Activated CD8-positive, alpha-beta memory T cell treated with anti-CD3 and anti-CD28 coated beads, Interleukin-2, amount 10 ng/mL, durations not matched to agents 7 days and 5 days (primary cell): ENCODE measurements around the gene LYPLAL1. TPM values are rescaled to one million over a fixed set of nuclear protein-coding genes. Genes with fewer than 3 reads are reported as not detected.
A peak's percentile ranks its signal among the peaks of the same experiment; 100 is the strongest.

Experiments used
- ATAC-seq: fragments of 150-1000 bp; cut with Tn5 transposase; one replicate; pipeline ENCODE4 v1.10.0; 2021; ENCODE audit warnings: moderate library complexity
- CTCF ChIA-PET: fragments of 350-600 bp; sonication (Branson Sonifier 250); formaldehyde crosslinking; loops from one replicate; lab custom pipeline; 2021; ENCODE audit warnings: antibody characterized with exemption; lab: Charles Lee
- DNase-seq: peaks from one replicate; pipeline ENCODE4 v3.0.0-alpha.2; 2020
- H3K27ac Mint-ChIP-seq: one replicate; pipeline ENCODE4 v1.8.0; 2021; ENCODE audit warnings: mild to moderate bottlenecking, mixed read lengths
- H3K27me3 Mint-ChIP-seq: one replicate; pipeline ENCODE4 v1.8.0; 2021; ENCODE audit warnings: mixed read lengths
- H3K36me3 Mint-ChIP-seq: one replicate; pipeline ENCODE4 v1.8.0; 2021; ENCODE audit warnings: mild to moderate bottlenecking, mixed read lengths
- H3K4me1 Mint-ChIP-seq: one replicate; pipeline ENCODE4 v1.8.0; 2021; ENCODE audit warnings: mixed read lengths
- H3K4me3 Mint-ChIP-seq: one replicate; pipeline ENCODE4 v1.8.0; 2021; ENCODE audit warnings: mild to moderate bottlenecking, moderate library complexity, mixed read lengths
- H3K9me3 Mint-ChIP-seq: one replicate; pipeline ENCODE4 v1.8.0; 2022; ENCODE audit warnings: low read depth, mixed read lengths
- total RNA-seq, 2 experiments: library from RNA; stranded (reverse); gene quantifications; one replicate each; pipeline ENCODE4 v1.2.3, GENCODE V29; 2021

The LYPLAL1 gene
- 10 to 100 TPM; 16.7 to 17.7 TPM for total RNA-seq

- peak; percentile 90 for DNase-seq
- Mint-ChIP-seq H3K27me3 (no peaks in the 10 kb centered on the region), H3K27ac (peak within 1 kb of the TSS; percentile 96), H3K9me3 (no peaks in the 10 kb centered on the region), H3K4me1 (peaks cover 38% of the 10 kb centered on the region), H3K36me3 (peaks cover 7% of the 10 kb centered on the region), H3K4me3 (peak within 1 kb of the TSS; percentile 95)
- CTCF ChIA-PET, result interaction anchor here (0.6 to 1.8 kb wide), 4 partner anchors 13 to 889 kb away, joined by 3 to 4 read pairs (median 3); partner anchors contain the start of gene RRP15
- ATAC-seq, result peak; percentile 96
Measured at GRCh38 chr1:219173758-219174459, at the start of gene LYPLAL1. Gene LYPLAL1 (plus strand): TSS chr1:219173878. CDS start chr1:219173891, 13 bp downstream.

GRCh38 chr1:219124163-219124562 lies 49.5 kb upstream of the LYPLAL1 start:
- no peak for DNase-seq
- no peak overlapping the region for H3K4me3 Mint-ChIP-seq
- CTCF ChIA-PET, result no interaction called here
- H3K36me3 Mint-ChIP-seq, result no peaks in the 10 kb centered on the region
- H3K27ac Mint-ChIP-seq, result no peak overlapping the region
- no peaks in the 10 kb centered on the region for H3K27me3 Mint-ChIP-seq
- no peaks in the 10 kb centered on the region for H3K9me3 Mint-ChIP-seq
- H3K4me1 Mint-ChIP-seq, result no peaks in the 10 kb centered on the region
- no peak for ATAC-seq

- H3K9me3 Mint-ChIP-seq, result no peaks in the 10 kb centered on the region
- DNase-seq, result no peak
Measured at GRCh38 chr1:219125342-219125741, 48.3 kb upstream of the LYPLAL1 start.

GRCh38 chr1:219126377-219126776 lies 47.3 kb upstream of the LYPLAL1 start:
- H3K36me3 Mint-ChIP-seq, result no peaks in the 10 kb centered on the region
- ATAC-seq, result no peak
- no peak overlapping the region for H3K4me3 Mint-ChIP-seq
- no peak for DNase-seq
- H3K27ac Mint-ChIP-seq, result no peak overlapping the region
- H3K4me1 Mint-ChIP-seq, result no peaks in the 10 kb centered on the region
- CTCF ChIA-PET, result no interaction called here
- no peaks in the 10 kb centered on the region for H3K27me3 Mint-ChIP-seq
- no peaks in the 10 kb centered on the region for H3K9me3 Mint-ChIP-seq

More at GRCh38 chr1:219125342-219125741, 48.3 kb upstream of the LYPLAL1 start:
- H3K36me3 Mint-ChIP-seq, result no peaks in the 10 kb centered on the region
- CTCF ChIA-PET, result no interaction called here
- ATAC-seq, result no peak
- no peaks in the 10 kb centered on the region for H3K4me1 Mint-ChIP-seq
- H3K4me3 Mint-ChIP-seq, result no peak overlapping the region
- H3K27ac Mint-ChIP-seq, result no peak overlapping the region
- H3K27me3 Mint-ChIP-seq, result no peaks in the 10 kb centered on the region

GRCh38 chr1:219128957-219129356 lies 44.7 kb upstream of the LYPLAL1 start:
- Mint-ChIP-seq H3K36me3 (no peaks in the 10 kb centered on the region), H3K27me3 (peaks cover 2% of the 10 kb centered on the region), H3K9me3 (no peaks in the 10 kb centered on the region), H3K27ac (no peak overlapping the region), H3K4me1 (no peaks in the 10 kb centered on the region), H3K4me3 (no peak overlapping the region)
- ATAC-seq, result no peak
- no peak for DNase-seq
- CTCF ChIA-PET, result no interaction called here

- H3K27me3 Mint-ChIP-seq, result peaks cover 2% of the 10 kb centered on the region
- no peak for ATAC-seq
- no peaks in the 10 kb centered on the region for H3K36me3 Mint-ChIP-seq
Measured at GRCh38 chr1:219130366-219130935, 43.2 kb upstream of the LYPLAL1 start.

GRCh38 chr1:219132939-219133338 lies 40.7 kb upstream of the LYPLAL1 start:
- Mint-ChIP-seq H3K4me1 (no peaks in the 10 kb centered on the region), H3K36me3 (no peaks in the 10 kb centered on the region), H3K27ac (no peak overlapping the region), H3K27me3 (peaks cover 2% of the 10 kb centered on the region), H3K9me3 (no peaks in the 10 kb centered on the region), H3K4me3 (no peak overlapping the region)
- no peak for DNase-seq
- ATAC-seq, result no peak
- CTCF ChIA-PET, result no interaction called here

More at GRCh38 chr1:219130366-219130935, 43.2 kb upstream of the LYPLAL1 start:
- no peak overlapping the region for H3K27ac Mint-ChIP-seq
- no peak overlapping the region for H3K4me3 Mint-ChIP-seq
- H3K9me3 Mint-ChIP-seq, result no peaks in the 10 kb centered on the region
- DNase-seq, result no peak
- H3K4me1 Mint-ChIP-seq, result no peaks in the 10 kb centered on the region
- CTCF ChIA-PET, result no interaction called here

- no peaks in the 10 kb centered on the region for H3K4me1 Mint-ChIP-seq
- H3K9me3 Mint-ChIP-seq, result no peaks in the 10 kb centered on the region
- ATAC-seq (no peak), DNase-seq (no peak)
- no peak overlapping the region for H3K4me3 Mint-ChIP-seq
- H3K36me3 Mint-ChIP-seq, result no peaks in the 10 kb centered on the region
- CTCF ChIA-PET, result no interaction called here
- H3K27ac Mint-ChIP-seq, result no peak overlapping the region
- H3K27me3 Mint-ChIP-seq, result no peaks in the 10 kb centered on the region
Measured at GRCh38 chr1:219138747-219139146, 34.9 kb upstream of the LYPLAL1 start.

- H3K36me3 Mint-ChIP-seq, result no peaks in the 10 kb centered on the region
- H3K4me3 Mint-ChIP-seq, result no peak overlapping the region
- no peaks in the 10 kb centered on the region for H3K9me3 Mint-ChIP-seq
- peaks cover 3% of the 10 kb centered on the region for H3K27me3 Mint-ChIP-seq
- DNase-seq (no peak), ATAC-seq (no peak)
- CTCF ChIA-PET, result no interaction called here
- H3K27ac Mint-ChIP-seq, result no peak overlapping the region
- no peaks in the 10 kb centered on the region for H3K4me1 Mint-ChIP-seq
Measured at GRCh38 chr1:219140303-219140877, 33.3 kb upstream of the LYPLAL1 start.

- Mint-ChIP-seq H3K4me1 (no peaks in the 10 kb centered on the region), H3K36me3 (no peaks in the 10 kb centered on the region), H3K27me3 (peaks cover 3% of the 10 kb centered on the region), H3K27ac (no peak overlapping the region), H3K9me3 (no peaks in the 10 kb centered on the region), H3K4me3 (no peak overlapping the region)
- no peak for DNase-seq
- CTCF ChIA-PET, result no interaction called here
- ATAC-seq, result no peak
Measured at GRCh38 chr1:219143735-219144134, 29.9 kb upstream of the LYPLAL1 start.

GRCh38 chr1:219144658-219145315 lies 28.9 kb upstream of the LYPLAL1 start:
- no peaks in the 10 kb centered on the region for H3K4me1 Mint-ChIP-seq
- no peak overlapping the region for H3K4me3 Mint-ChIP-seq
- no peaks in the 10 kb centered on the region for H3K9me3 Mint-ChIP-seq
- ATAC-seq, result no peak
- no peak for DNase-seq
- no peak overlapping the region for H3K27ac Mint-ChIP-seq
- peaks cover 3% of the 10 kb centered on the region for H3K27me3 Mint-ChIP-seq
- H3K36me3 Mint-ChIP-seq, result no peaks in the 10 kb centered on the region
- CTCF ChIA-PET, result no interaction called here

- CTCF ChIA-PET, result no interaction called here
- Mint-ChIP-seq H3K27ac (no peak overlapping the region), H3K27me3 (peaks cover 3% of the 10 kb centered on the region), H3K4me1 (no peaks in the 10 kb centered on the region), H3K4me3 (no peak overlapping the region), H3K36me3 (no peaks in the 10 kb centered on the region), H3K9me3 (no peaks in the 10 kb centered on the region)
- no peak for DNase-seq
- ATAC-seq, result no peak
Measured at GRCh38 chr1:219147571-219148019, 26.1 kb upstream of the LYPLAL1 start.

- H3K4me3 Mint-ChIP-seq, result no peak overlapping the region
- no peak overlapping the region for H3K27ac Mint-ChIP-seq
- H3K36me3 Mint-ChIP-seq, result no peaks in the 10 kb centered on the region
- ATAC-seq (no peak), DNase-seq (no peak)
- H3K4me1 Mint-ChIP-seq, result no peaks in the 10 kb centered on the region
- no peaks in the 10 kb centered on the region for H3K9me3 Mint-ChIP-seq
- CTCF ChIA-PET, result no interaction called here
- peaks cover 6% of the 10 kb centered on the region for H3K27me3 Mint-ChIP-seq
Measured at GRCh38 chr1:219149009-219149577, 24.6 kb upstream of the LYPLAL1 start.
